Calu3 (cell line): Measurements from ENCODE around the gene SPINK14. TPM values are rescaled to one million over a fixed set of nuclear protein-coding genes. Genes with fewer than 3 reads are reported as not detected.

ENCODE experiments used
- BruUV-seq: library from RNA; stranded (reverse); fragments of 400-500 nt; replicated peaks from 2 replicates; lab custom pipeline; 2021; lab: Mats Ljungman, UMichigan
- CTCF ChIA-PET: fragments of 300-600 bp; sonication (Branson Sonifier 250); formaldehyde crosslinking; loops from one replicate; lab custom pipeline; 2022; ENCODE audit warnings: antibody characterized with exemption; lab: Charles Lee
- DNase-seq: peaks from one replicate; pipeline ENCODE4 v3.0.0; 2022
- H3K27ac Mint-ChIP-seq: one replicate; pipeline ENCODE4 v1.8.0; 2022; ENCODE audit warnings: mixed read lengths; ENCODE audit not compliant: unreplicated experiment
- H3K27me3 Mint-ChIP-seq: one replicate; pipeline ENCODE4 v1.8.0; 2022; ENCODE audit warnings: mixed read lengths; ENCODE audit not compliant: unreplicated experiment
- H3K36me3 Mint-ChIP-seq: one replicate; pipeline ENCODE4 v1.8.0; 2022; ENCODE audit warnings: mild to moderate bottlenecking, moderate library complexity, mixed read lengths; ENCODE audit not compliant: insufficient read depth, unreplicated experiment
- H3K4me1 Mint-ChIP-seq: one replicate; pipeline ENCODE4 v1.8.0; 2022; ENCODE audit warnings: mild to moderate bottlenecking, low read depth, mixed read lengths; ENCODE audit not compliant: unreplicated experiment
- H3K4me3 Mint-ChIP-seq: one replicate; pipeline ENCODE4 v1.8.0; 2022; ENCODE audit warnings: mild to moderate bottlenecking, low read depth, moderate library complexity, mixed read lengths; ENCODE audit not compliant: unreplicated experiment
- H3K9me3 Mint-ChIP-seq: one replicate; pipeline ENCODE4 v1.8.0; 2022; ENCODE audit warnings: low read depth, mixed read lengths; ENCODE audit not compliant: unreplicated experiment
- intact Hi-C: fragments of 100-400 bp; cut with micrococcal nuclease; formaldehyde crosslinking; loops from one replicate; pipeline ENCODE4 v1.10.0; 2022; ENCODE audit not compliant: unreplicated experiment
- total RNA-seq: library from RNA; stranded (reverse); gene quantifications from 2 replicates; pipeline ENCODE4 v1.2.3, GENCODE V29; 2022
- TF ChIP-seq, protein P1 (sequence below): fragments of 200-600 bp; IDR thresholded peaks from one replicate; pipeline ENCODE4 v1.8.0; 2022; ENCODE audit warnings: antibody characterized with exemption; ENCODE audit not compliant: unreplicated experiment

Gene SPINK14
- total RNA-seq, 1 experiment from 2014 or later = not detected

DNA sequence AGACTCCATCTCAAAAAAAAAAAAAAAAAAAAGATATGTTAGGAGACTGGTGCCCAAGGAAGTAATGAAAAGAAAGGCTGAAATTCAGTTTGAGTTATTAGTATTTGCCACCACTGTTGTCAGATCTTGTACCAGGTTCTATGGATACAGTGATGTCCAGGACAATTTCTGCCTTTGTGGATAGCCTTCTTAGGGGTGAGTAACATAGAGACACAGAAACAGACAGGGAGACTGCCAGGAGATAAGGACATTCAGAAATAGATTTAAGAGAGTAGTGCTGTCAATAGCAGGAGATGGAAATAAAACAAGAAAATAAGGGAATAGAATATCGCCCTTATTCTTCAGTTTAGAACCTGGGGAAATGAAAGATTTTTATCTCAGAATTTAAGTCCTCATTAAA is 6.3 kb upstream of the SPINK14 start:
- Mint-ChIP-seq H3K4me3 (no peak overlapping the region), H3K27ac (no peak overlapping the region), H3K27me3 (no peaks in the 10 kb centered on the region), H3K36me3 (no peaks in the 10 kb centered on the region), H3K9me3 (peaks cover 2% of the 10 kb centered on the region), H3K4me1 (no peaks in the 10 kb centered on the region)
- TF ChIP-seq, protein P1, sequence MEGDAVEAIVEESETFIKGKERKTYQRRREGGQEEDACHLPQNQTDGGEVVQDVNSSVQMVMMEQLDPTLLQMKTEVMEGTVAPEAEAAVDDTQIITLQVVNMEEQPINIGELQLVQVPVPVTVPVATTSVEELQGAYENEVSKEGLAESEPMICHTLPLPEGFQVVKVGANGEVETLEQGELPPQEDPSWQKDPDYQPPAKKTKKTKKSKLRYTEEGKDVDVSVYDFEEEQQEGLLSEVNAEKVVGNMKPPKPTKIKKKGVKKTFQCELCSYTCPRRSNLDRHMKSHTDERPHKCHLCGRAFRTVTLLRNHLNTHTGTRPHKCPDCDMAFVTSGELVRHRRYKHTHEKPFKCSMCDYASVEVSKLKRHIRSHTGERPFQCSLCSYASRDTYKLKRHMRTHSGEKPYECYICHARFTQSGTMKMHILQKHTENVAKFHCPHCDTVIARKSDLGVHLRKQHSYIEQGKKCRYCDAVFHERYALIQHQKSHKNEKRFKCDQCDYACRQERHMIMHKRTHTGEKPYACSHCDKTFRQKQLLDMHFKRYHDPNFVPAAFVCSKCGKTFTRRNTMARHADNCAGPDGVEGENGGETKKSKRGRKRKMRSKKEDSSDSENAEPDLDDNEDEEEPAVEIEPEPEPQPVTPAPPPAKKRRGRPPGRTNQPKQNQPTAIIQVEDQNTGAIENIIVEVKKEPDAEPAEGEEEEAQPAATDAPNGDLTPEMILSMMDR = no peak
- DNase-seq = no peak
- CTCF ChIA-PET = no interaction called here
- intact Hi-C loops = no loop called here
- no TSS peak for BruUV-seq

DNA sequence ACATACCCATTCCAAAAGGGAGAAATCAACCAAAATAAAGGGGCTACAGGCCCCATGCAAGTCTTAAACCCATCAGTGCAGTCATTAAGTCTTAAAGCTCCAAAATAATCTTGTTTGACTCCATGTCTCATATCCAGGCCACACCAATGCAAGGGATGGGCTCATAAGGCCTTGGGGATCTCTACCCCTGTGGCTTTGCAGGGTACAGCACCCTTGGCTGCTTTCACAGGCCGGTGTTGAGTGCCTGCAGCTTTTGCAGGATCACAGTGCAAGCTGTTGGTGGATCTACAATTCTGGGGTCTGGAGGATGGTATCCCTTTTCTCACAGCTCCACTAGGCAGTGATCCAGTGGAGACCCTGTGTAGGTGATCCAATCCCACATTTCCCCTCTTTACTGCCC is 5.0 kb upstream of the SPINK14 start:
- TF ChIP-seq, protein P1 = no peak
- no TSS peak for BruUV-seq
- intact Hi-C loops = no loop called here

DNA sequence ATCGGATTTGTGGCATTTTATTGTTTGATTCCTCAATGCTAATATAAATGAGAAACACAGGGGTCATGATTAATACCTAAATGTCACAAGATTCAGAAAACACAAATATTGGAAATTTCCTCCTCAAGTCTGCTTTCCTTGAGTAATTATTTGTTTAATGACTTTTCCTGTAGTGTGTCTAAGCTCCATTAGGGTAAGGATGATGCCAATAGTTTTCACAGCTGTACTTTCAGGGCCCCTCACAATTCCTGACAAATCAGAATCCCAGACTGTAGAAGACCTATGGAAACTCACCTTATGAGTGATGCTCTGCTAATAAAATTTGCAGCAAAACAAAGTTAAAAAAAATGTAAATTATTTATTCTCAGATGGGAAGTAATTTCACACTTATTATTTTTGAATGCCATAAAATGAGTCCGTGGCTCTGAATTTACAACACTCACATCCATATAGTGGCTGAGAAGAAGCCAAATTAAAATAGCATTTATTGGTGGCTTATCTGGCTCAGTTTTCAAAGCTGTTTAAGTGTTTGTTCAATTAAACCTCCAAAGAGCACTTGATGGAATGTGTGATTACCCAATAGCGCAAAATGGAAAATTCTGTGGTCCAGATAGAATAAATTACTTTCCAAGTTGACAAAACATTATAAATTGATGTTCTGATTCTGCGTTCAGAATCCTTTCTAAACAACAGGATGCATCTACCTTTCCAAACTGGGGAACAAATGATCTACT is 1.6 kb upstream of the SPINK14 start:
- CTCF ChIA-PET = no interaction called here
- Mint-ChIP-seq H3K9me3 (no peaks in the 10 kb centered on the region), H3K27me3 (no peaks in the 10 kb centered on the region), H3K36me3 (no peaks in the 10 kb centered on the region), H3K4me1 (no peaks in the 10 kb centered on the region), H3K27ac (no peak overlapping the region), H3K4me3 (no peak overlapping the region)
- no TSS peak for BruUV-seq
- TF ChIP-seq, protein P1 = no peak
- intact Hi-C loops = no loop called here
- no peak for DNase-seq

More for the DNA sequence above, 5.0 kb upstream of the SPINK14 start:
- no peak for DNase-seq
- CTCF ChIA-PET = no interaction called here
- no peaks in the 10 kb centered on the region for H3K27me3 Mint-ChIP-seq
- no peaks in the 10 kb centered on the region for H3K36me3 Mint-ChIP-seq
- no peak overlapping the region for H3K4me3 Mint-ChIP-seq
- H3K4me1 Mint-ChIP-seq = no peaks in the 10 kb centered on the region
- H3K27ac Mint-ChIP-seq = no peak overlapping the region
- peaks cover 2% of the 10 kb centered on the region for H3K9me3 Mint-ChIP-seq

DNA sequence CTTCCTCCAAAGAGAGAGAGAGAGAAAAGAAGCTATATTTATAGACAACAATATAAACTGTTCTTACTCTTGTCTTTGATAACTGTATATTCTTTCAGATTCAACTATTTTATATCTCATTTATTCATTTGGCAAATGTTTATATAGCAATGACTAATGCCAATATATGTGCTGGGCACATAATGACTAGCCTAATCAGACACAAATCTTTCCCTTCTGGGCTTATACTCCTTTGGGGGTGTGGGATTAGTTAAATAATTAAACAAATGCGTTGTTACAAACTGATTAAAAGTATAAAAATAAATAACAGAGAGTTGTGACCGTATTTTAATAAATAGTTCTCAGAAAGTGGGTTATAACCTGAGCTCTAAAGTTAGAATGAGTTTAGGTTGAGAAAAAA is 4.0 kb downstream of the SPINK14 start:
- intact Hi-C loops = no loop called here
- DNase-seq = no peak
- Mint-ChIP-seq H3K36me3 (no peaks in the 10 kb centered on the region), H3K4me1 (no peaks in the 10 kb centered on the region), H3K27me3 (no peaks in the 10 kb centered on the region), H3K4me3 (no peak overlapping the region), H3K9me3 (no peaks in the 10 kb centered on the region), H3K27ac (no peak overlapping the region)
- BruUV-seq = no TSS peak
- CTCF ChIA-PET = no interaction called here
- TF ChIP-seq, protein P1 = no peak
